K562 (cell line): ENCODE results near the gene FASN. TPM values are rescaled to one million over a fixed set of nuclear protein-coding genes. Genes with fewer than 3 reads are reported as not detected.

Source experiments
- ATAC-seq: fragments of 200-7000 bp; cut with Tn5 transposase; 3 replicates; pipeline ENCODE4 v1.9.1; 2020; ENCODE audit warnings: moderate library complexity
- BruUV-seq: library from RNA; stranded (reverse); fragments of 400-500 nt; replicated peaks from 2 replicates; lab custom pipeline; 2021; lab: Mats Ljungman, UMichigan
- CTCF ChIA-PET: fragments of 300-600 bp; formaldehyde crosslinking; extraction: SDS; loops from one replicate; lab custom pipeline; 2021; ENCODE audit warnings: low intra/inter-chr PET ratio; lab: Yijun Ruan, JAX
- POLR2A ChIA-PET: fragments of 300-600, 350-650 bp; sonication (Branson Sonifier 250); formaldehyde crosslinking; extraction: SDS; loops from one replicate; lab custom pipeline; 2021; ENCODE audit warnings: antibody characterized with exemption, inconsistent platforms; lab: Yijun Ruan, JAX
- DNase-seq, 4 experiments: peaks; one replicate each; pipeline versions ENCODE4 v3.0.0 to v3.0.0-alpha.2; 2011 to 2018; ENCODE audit warnings: low spot score in 3 of 4, mixed read lengths in 3 of 4; ENCODE audit errors: extremely low read depth in 1 of 4
- FAIRE-seq: peaks from 2 replicates; lab custom pipeline; 2011; peaks lifted over from hg19 to GRCh38; lab: Jason Lieb, UNC
- H2AFZ ChIP-seq: 2 replicates; pipeline ENCODE4 v1.6.0; 2011; ENCODE audit warnings: low read depth, low read length, control low read depth, inconsistent platforms
- H3K27ac ChIP-seq: fragments of 200-600 bp; 3 replicates; pipeline ENCODE4 v1.8.0; 2011; ENCODE audit warnings: low read depth, mild to moderate bottlenecking, control low read depth, inconsistent platforms, low read length, moderate library complexity, mixed read lengths; ENCODE audit errors: extremely low read depth
- H3K27me3 ChIP-seq, 2 experiments: fragments of 300-600 bp in 1 of 2; 2 replicates in 1 of 2; 3 replicates in 1 of 2; pipeline versions ENCODE4 v1.6.0 to v1.8.0; 2011; ENCODE audit warnings: inconsistent platforms in 2 of 2, low read length in 2 of 2, mild to moderate bottlenecking in 1 of 2, mixed read lengths in 1 of 2, moderate library complexity in 1 of 2; ENCODE audit not compliant: control insufficient read depth in 2 of 2, insufficient read depth in 2 of 2
- H3K36me3 ChIP-seq: fragments of 300-600 bp; 3 replicates; pipeline ENCODE4 v1.8.0; 2011; ENCODE audit warnings: mild to moderate bottlenecking, low read length, inconsistent platforms; ENCODE audit not compliant: control insufficient read depth, insufficient read depth
- H3K4me1 ChIP-seq, 2 experiments: fragments of 200-600 bp in 1 of 2; replicated peaks in 1 of 2; 2 replicates in 1 of 2; 3 replicates in 1 of 2; pipeline versions ENCODE4 v1.5.1 to v1.8.0; 2011; ENCODE audit warnings: inconsistent platforms in 2 of 2, low read length in 2 of 2, mild to moderate bottlenecking in 1 of 2, mixed read lengths in 1 of 2, moderate library complexity in 1 of 2; ENCODE audit not compliant: control insufficient read depth in 2 of 2, insufficient read depth in 2 of 2
- H3K4me2 ChIP-seq: 2 replicates; pipeline ENCODE4 v1.6.1; 2011; ENCODE audit warnings: low read length, control low read depth, inconsistent platforms, mixed read lengths; ENCODE audit not compliant: insufficient read depth
- H3K4me3 ChIP-seq: fragments of 200-600 bp; sonication (generic), shearing (Covaris generic); 2 replicates; pipeline ENCODE4 v1.5.1; 2016; ENCODE audit warnings: control low read depth, inconsistent platforms
- H3K79me2 ChIP-seq: fragments of 200-600 bp; 3 replicates; pipeline ENCODE4 v1.8.0; 2011; ENCODE audit warnings: low read length, inconsistent platforms; ENCODE audit not compliant: control insufficient read depth, insufficient read depth
- H3K9ac ChIP-seq, 2 experiments: 2 replicates each; pipeline versions ENCODE4 v1.6.0 to v1.6.1; 2011; ENCODE audit warnings: low read depth in 2 of 2, low read length in 2 of 2, control low read depth in 1 of 2, inconsistent platforms in 1 of 2, mild to moderate bottlenecking in 1 of 2, mixed read lengths in 1 of 2; ENCODE audit not compliant: insufficient read depth in 1 of 2
- H3K9me1 ChIP-seq: one replicate; pipeline ENCODE4 v1.6.0; 2011; ENCODE audit warnings: inconsistent platforms, mild to moderate bottlenecking, low read length, moderate library complexity; ENCODE audit not compliant: control insufficient read depth, insufficient read depth
- H3K9me3 ChIP-seq: replicated peaks from 2 replicates; pipeline ENCODE4 v1.5.1; 2011; ENCODE audit warnings: low read depth, low read length, inconsistent platforms; ENCODE audit not compliant: control insufficient read depth, insufficient read depth
- H4K20me1 ChIP-seq: replicated peaks from 2 replicates; pipeline ENCODE4 v1.6.1; 2011; ENCODE audit warnings: low read length, inconsistent platforms, mixed read lengths; ENCODE audit not compliant: control insufficient read depth, insufficient read depth
- ARNT ChIP-seq, 2 experiments: fragments of 450-650 bp; IDR thresholded peaks; 2 replicates each; pipeline ENCODE4 v1.6.1; 2016; ENCODE audit warnings: mild to moderate bottlenecking in 1 of 2
- ESRRA ChIP-seq: fragments of 450-650 bp; IDR thresholded peaks from 2 replicates; pipeline ENCODE4 v1.6.1; 2014; ENCODE audit warnings: low read depth, mild to moderate bottlenecking, moderate library complexity, borderline replicate concordance
- HCFC1 ChIP-seq: IDR thresholded peaks from 2 replicates; pipeline ENCODE4 v1.6.1; 2012; ENCODE audit warnings: low read depth, low read length, improper control_type of control experiment
- KDM4B ChIP-seq, 2 experiments: fragments of 450-650 bp in 1 of 2; sonication (generic) in 1 of 2; IDR thresholded peaks; 2 replicates each; pipeline ENCODE4 v1.6.1; 2016 to 2017; ENCODE audit warnings: borderline replicate concordance in 2 of 2, antibody characterized with exemption in 1 of 2, low read depth in 1 of 2, mild to moderate bottlenecking in 1 of 2
- PCBP1 ChIP-seq: fragments of 200-400 bp; formaldehyde crosslinking; IDR thresholded peaks from 2 replicates; pipeline ENCODE4 v1.6.1; 2018; ENCODE audit warnings: mild to moderate bottlenecking, low read depth, low read length; ENCODE audit not compliant: poor library complexity, severe bottlenecking
- RBM34 ChIP-seq: fragments of 200-400 bp; formaldehyde crosslinking; IDR thresholded peaks from 2 replicates; pipeline ENCODE4 v1.6.1; 2018; ENCODE audit warnings: low read length, borderline replicate concordance; ENCODE audit not compliant: insufficient read depth
- SAFB ChIP-seq: fragments of 200-400 bp; formaldehyde crosslinking; IDR thresholded peaks from 2 replicates; pipeline ENCODE4 v1.6.1; 2017; ENCODE audit warnings: low read depth, low read length, borderline replicate concordance
- ZBTB40 ChIP-seq, 2 experiments: fragments of 450-650 bp in 1 of 2; sonication (generic) in 1 of 2; formaldehyde crosslinking in 1 of 2; IDR thresholded peaks; 2 replicates each; pipeline versions ENCODE4 v1.7.1 to v1.9.0; 2016 to 2022; ENCODE audit warnings: inconsistent platforms in 1 of 2, mild to moderate bottlenecking in 1 of 2, missing genetic modification reagents in 1 of 2
- ZNF589 ChIP-seq: fragments of 200-800 bp; sonication (Bioruptor generic); IDR thresholded peaks from 2 replicates; pipeline ENCODE4 v1.6.1; 2016; ENCODE audit warnings: low read depth, missing genetic modification characterization, missing compliant biosample characterization
- WGBS: fragments of 100-300 bp; shearing (Covaris generic); methylation state at CpG from one replicate; pipeline ENCODE4 v1.1.6; 2016; ENCODE audit warnings: low coverage, mixed read lengths; ENCODE audit not compliant: insufficient coverage; ENCODE audit errors: missing lambda C conversion rate; 5-methylcytosine and 5-hydroxymethylcytosine counted together
- in situ Hi-C: fragments of 300-500 bp; cut with MboI; formaldehyde crosslinking; loops from 4 replicates; pipeline ENCODE4 v1.15.0; 2018; ENCODE audit warnings: inconsistent platforms, mixed read lengths
- intact Hi-C: fragments of 100-400 bp; cut with micrococcal nuclease; formaldehyde crosslinking; loops from 2 replicates; pipeline ENCODE4 v1.14.2; 2022
- polyA plus RNA-seq, 8 experiments: library from polyadenylated mRNA; depleted of rRNA in 4 of 8; stranded (reverse) in 5 of 8; unstranded in 3 of 8; fragments of >200 nt; fragmentation: Nextera tagmentation in 2 of 8; fragmentation: Illumina TruSeq in 1 of 8; extraction: Ambion mirVana in 2 of 8; extraction: Trizol in 1 of 8; gene quantifications; 2 replicates each; pipeline versions ENCODE4 v1.2.1 to v1.2.3, GENCODE V29; 2011 to 2014; ENCODE audit warnings: inconsistent platforms in 1 of 8, missing spikeins in 1 of 8
- total RNA-seq, 7 experiments: library from RNA; depleted of rRNA in 6 of 7; stranded (reverse); fragments of >200 nt in 6 of 7; fragmentation: Illumina TruSeq in 2 of 7; extraction: Trizol in 2 of 7; gene quantifications; 2 replicates each; pipeline versions ENCODE4 v1.2.1 to v1.2.3, GENCODE V29; 2011 to 2021; ENCODE audit warnings: low replicate concordance in 1 of 7

The FASN gene
- total and polyA plus RNA-seq, 9 of the 15 experiments (the other 6 are each of a cell fraction or from before 2014, with no cell fraction given) = 0.15 to 663 (median 49.9) TPM

- no peak overlapping the region for H3K4me2 ChIP-seq
- H3K27me3 ChIP-seq = no peaks in the 10 kb centered on the region
- CTCF ChIA-PET = no interaction called here
- H3K9ac ChIP-seq = no peak overlapping the region
- peaks cover 3% of the 10 kb centered on the region for H3K9me1 ChIP-seq
- no peak for FAIRE-seq
- peaks cover 0 to 70% of the 10 kb centered on the region in 2 experiments; a peak in 2 of 5 replicates for H3K4me1 ChIP-seq
- peaks cover 65% of the 10 kb centered on the region; the same call in 2 of the 3 replicates for H3K36me3 ChIP-seq
- no peak for DNase-seq
- ATAC-seq = no peak
- POLR2A ChIA-PET = interaction anchor here (0.5 to 4.2 kb wide), 6 partner anchors 9 to 119 kb away, joined by 3 to 52 read pairs (median 5); partner anchors contain the start of gene NOTUM
- in situ Hi-C loops = no loop called here
- no peak overlapping the region for H3K4me3 ChIP-seq
- no peak overlapping the region for H3K27ac ChIP-seq
- no peaks in the 10 kb centered on the region for H3K9me3 ChIP-seq
- BruUV-seq = no TSS peak
- intact Hi-C loops = no loop called here
- H2AFZ ChIP-seq = no peak overlapping the region
- WGBS = 96% methylated on average over 29 of the region's 47 CpGs
- no peaks in the 10 kb centered on the region; the same call in 2 of the 3 replicates for H3K79me2 ChIP-seq
- H4K20me1 ChIP-seq = peaks cover 27% of the 10 kb centered on the region
- TF ChIP-seq KDM4B (IDR thresholded peaks at IDR 0.05; ENCODE audit: borderline replicate concordance in 2 of 2, low read depth in 1 of 2) (no peak), ZNF589 (CRISPR knock-in tag) (no peak), ARNT (IDR thresholded peaks at IDR 0.05) (no peak), ZBTB40 (IDR thresholded peaks at IDR 0.05) (no peak), ZBTB40 (CRISPR knock-in tag; IDR thresholded peaks at IDR 0.05) (no peak), HCFC1 (no peak), PCBP1 (peak; percentile 30), SAFB (0 out of 2 replicates have a peak, but pooled peaks have one; percentile 19), RBM34 (no peak), ESRRA (no peak)
These were observed 18.9 kb downstream of the FASN start for GRCh38 chr17:82079001-82079677.
